ENCODE results near the gene GNPTG.
A peak's percentile ranks its signal among the peaks of the same experiment; 100 is the strongest.

DNA sequence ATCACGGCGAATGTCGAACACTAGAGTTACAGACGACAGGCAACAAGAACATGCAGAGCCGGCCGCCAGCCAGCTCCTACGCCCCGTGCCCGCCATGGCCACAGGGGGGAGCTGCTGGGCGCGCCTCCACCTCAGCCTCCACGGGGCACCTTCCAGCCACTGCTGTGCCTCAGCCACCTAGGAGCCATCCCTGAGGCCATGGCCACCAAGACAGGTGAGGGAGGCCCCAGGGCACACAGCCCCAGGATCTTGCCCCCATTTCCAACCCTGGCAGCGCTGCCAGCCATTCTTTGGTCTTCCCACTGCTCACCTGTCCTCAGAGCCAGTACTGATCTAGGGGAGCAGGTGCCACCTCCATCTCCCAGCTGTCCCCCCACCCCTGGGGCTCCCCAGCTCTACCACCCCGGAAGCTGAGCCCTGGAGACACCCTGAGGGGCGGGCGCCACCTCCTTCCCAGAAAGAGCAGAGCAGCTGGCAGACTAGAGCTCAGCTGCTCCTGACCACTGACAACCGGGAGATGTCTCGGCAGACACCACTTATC lies 11.8 kb downstream of the GNPTG start:
- TF ChIP-seq, protein P1, sequence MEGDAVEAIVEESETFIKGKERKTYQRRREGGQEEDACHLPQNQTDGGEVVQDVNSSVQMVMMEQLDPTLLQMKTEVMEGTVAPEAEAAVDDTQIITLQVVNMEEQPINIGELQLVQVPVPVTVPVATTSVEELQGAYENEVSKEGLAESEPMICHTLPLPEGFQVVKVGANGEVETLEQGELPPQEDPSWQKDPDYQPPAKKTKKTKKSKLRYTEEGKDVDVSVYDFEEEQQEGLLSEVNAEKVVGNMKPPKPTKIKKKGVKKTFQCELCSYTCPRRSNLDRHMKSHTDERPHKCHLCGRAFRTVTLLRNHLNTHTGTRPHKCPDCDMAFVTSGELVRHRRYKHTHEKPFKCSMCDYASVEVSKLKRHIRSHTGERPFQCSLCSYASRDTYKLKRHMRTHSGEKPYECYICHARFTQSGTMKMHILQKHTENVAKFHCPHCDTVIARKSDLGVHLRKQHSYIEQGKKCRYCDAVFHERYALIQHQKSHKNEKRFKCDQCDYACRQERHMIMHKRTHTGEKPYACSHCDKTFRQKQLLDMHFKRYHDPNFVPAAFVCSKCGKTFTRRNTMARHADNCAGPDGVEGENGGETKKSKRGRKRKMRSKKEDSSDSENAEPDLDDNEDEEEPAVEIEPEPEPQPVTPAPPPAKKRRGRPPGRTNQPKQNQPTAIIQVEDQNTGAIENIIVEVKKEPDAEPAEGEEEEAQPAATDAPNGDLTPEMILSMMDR (IDR thresholded peaks at IDR 0.05): peak; percentile 67
- TF ChIP-seq RCOR1 (IDR thresholded peaks at IDR 0.05; ENCODE audit: low read length) (no peak), USF2 (IDR thresholded peaks at IDR 0.05; ENCODE audit: borderline replicate concordance, low read depth, low read length) (no peak), NRF1 (IDR thresholded peaks at IDR 0.05; ENCODE audit: low read depth, low read length) (no peak)
